H1 (cell line): ENCODE measurements around the gene MEF2C. TPM values are rescaled to one million over a fixed set of nuclear protein-coding genes. Genes with fewer than 3 reads are reported as not detected.

Experiments
- CTCF ChIA-PET: fragments of 300-600 bp; sonication (Branson Sonifier 250); formaldehyde crosslinking; loops from one replicate; lab custom pipeline; 2021; ENCODE audit not compliant: partially characterized antibody; lab: Charles Lee
- POLR2A ChIA-PET: fragments of 300-600 bp; sonication (Branson Sonifier 250); formaldehyde crosslinking; loops from one replicate; lab custom pipeline; 2021; ENCODE audit warnings: inconsistent platforms; ENCODE audit not compliant: partially characterized antibody; lab: Charles Lee
- DNase-seq, 2 experiments: peaks; one replicate each; pipeline versions ENCODE4 v3.0.0 to v3.0.0-alpha.2; 2010 to 2022; ENCODE audit warnings: low spot score in 2 of 2, low read depth in 1 of 2, mixed read lengths in 1 of 2
- FAIRE-seq: peaks from 2 replicates; lab custom pipeline; 2011; peaks lifted over from hg19 to GRCh38; lab: Jason Lieb, UNC
- H2AFZ ChIP-seq: 2 replicates; pipeline ENCODE4 v1.8.1; 2012; ENCODE audit warnings: low read length, inconsistent platforms
- H2AK5ac ChIP-seq: 2 replicates; pipeline ENCODE4 v1.6.1; 2013; ENCODE audit warnings: low read depth, low read length
- H2BK120ac ChIP-seq: replicated peaks from 2 replicates; pipeline ENCODE3; 2013; ENCODE audit warnings: low read depth, low read length, inconsistent platforms
- H2BK12ac ChIP-seq: 2 replicates; pipeline ENCODE4 v1.6.1; 2013; ENCODE audit warnings: low read depth, low read length
- H2BK15ac ChIP-seq: 2 replicates; pipeline ENCODE4 v1.6.1; 2013; ENCODE audit warnings: low read length
- H2BK20ac ChIP-seq: 2 replicates; pipeline ENCODE4 v1.6.1; 2013; ENCODE audit warnings: low read length
- H2BK5ac ChIP-seq: 2 replicates; pipeline ENCODE4 v1.6.1; 2013; ENCODE audit warnings: low read depth, low read length
- H3K14ac ChIP-seq: 2 replicates; pipeline ENCODE4 v1.6.1; 2013; ENCODE audit warnings: inconsistent platforms; ENCODE audit not compliant: insufficient read length
- H3K18ac ChIP-seq: 2 replicates; pipeline ENCODE4 v1.6.1; 2013; ENCODE audit warnings: low read length; ENCODE audit errors: extremely low read depth
- H3K23ac ChIP-seq: 2 replicates; pipeline ENCODE4 v1.6.1; 2013; ENCODE audit warnings: inconsistent platforms; ENCODE audit not compliant: insufficient read length
- H3K23me2 ChIP-seq: 2 replicates; pipeline ENCODE4 v1.6.1; 2013; ENCODE audit warnings: low read depth, low read length
- H3K27ac ChIP-seq: 2 replicates; pipeline ENCODE4 v1.6.1; 2011; ENCODE audit warnings: low read depth, low read length, inconsistent platforms
- H3K27me3 ChIP-seq, 4 experiments: replicated peaks in 1 of 4; 1 replicate in 1 of 4; 2 replicates in 3 of 4; pipeline versions ENCODE4 v1.6.1 to v1.8.1; 2011 to 2013; ENCODE audit warnings: low read length in 3 of 4, mild to moderate bottlenecking in 3 of 4, inconsistent platforms in 2 of 4, mixed read lengths in 2 of 4, moderate library complexity in 1 of 4; ENCODE audit not compliant: control insufficient read depth in 3 of 4, insufficient read depth in 3 of 4; ENCODE audit errors: extremely low read depth in 1 of 4
- H3K36me3 ChIP-seq, 4 experiments: 2 replicates each; pipeline versions ENCODE4 v1.6.1 to v1.8.1; 2011 to 2013; ENCODE audit warnings: mild to moderate bottlenecking in 4 of 4, low read length in 3 of 4, moderate library complexity in 2 of 4, control low read depth in 1 of 4, inconsistent platforms in 1 of 4; ENCODE audit not compliant: insufficient read depth in 4 of 4, control insufficient read depth in 2 of 4
- H3K4ac ChIP-seq: replicated peaks from 2 replicates; pipeline ENCODE3; 2013; ENCODE audit warnings: low read length, low read depth, mixed read lengths, inconsistent platforms; ENCODE audit not compliant: insufficient read length
- H3K4me1 ChIP-seq, 4 experiments: replicated peaks in 1 of 4; 1 replicate in 1 of 4; 2 replicates in 3 of 4; pipeline versions ENCODE4 v1.6.1 to v1.8.1; 2011 to 2013; ENCODE audit warnings: low read length in 3 of 4, inconsistent platforms in 2 of 4, mixed read lengths in 1 of 4; ENCODE audit not compliant: insufficient read depth in 4 of 4, control insufficient read depth in 3 of 4
- H3K4me2 ChIP-seq, 2 experiments: 2 replicates each; pipeline versions ENCODE4 v1.6.1 to v1.8.1; 2011 to 2013; ENCODE audit warnings: low read depth in 2 of 2, low read length in 2 of 2, control low read depth in 1 of 2, inconsistent platforms in 1 of 2, mild to moderate bottlenecking in 1 of 2; ENCODE audit not compliant: insufficient read depth in 1 of 2
- H3K4me3 ChIP-seq, 4 experiments: fragments of 200-600, 300-600 bp in 1 of 4; sonication (generic), shearing (Covaris generic), sonication (Bioruptor Twin) in 1 of 4; 2 replicates each; pipeline versions ENCODE4 v1.5.1 to v1.8.1; 2011 to 2016; ENCODE audit warnings: low read length in 4 of 4, low read depth in 3 of 4, control low read depth in 2 of 4, inconsistent platforms in 2 of 4, mild to moderate bottlenecking in 2 of 4, mixed read lengths in 1 of 4, moderate library complexity in 1 of 4; ENCODE audit not compliant: insufficient read depth in 2 of 4; ENCODE audit errors: extremely low read depth in 1 of 4
- H3K56ac ChIP-seq: replicated peaks from 2 replicates; pipeline ENCODE3; 2013; ENCODE audit warnings: low read depth, mild to moderate bottlenecking, mixed read lengths, low read length, inconsistent platforms; ENCODE audit not compliant: insufficient read length
- H3K79me1 ChIP-seq: 2 replicates; pipeline ENCODE4 v1.6.1; 2013; ENCODE audit warnings: low read depth, low read length, control low read depth
- H3K79me2 ChIP-seq, 2 experiments: 2 replicates each; pipeline versions ENCODE4 v1.6.1 to v1.8.1; 2012 to 2013; ENCODE audit warnings: low read length in 2 of 2, mild to moderate bottlenecking in 2 of 2, inconsistent platforms in 1 of 2; ENCODE audit not compliant: insufficient read depth in 2 of 2, control insufficient read depth in 1 of 2
- H3K9ac ChIP-seq, 4 experiments: replicated peaks in 1 of 4; 1 replicate in 1 of 4; 2 replicates in 3 of 4; pipeline versions ENCODE4 v1.6.1 to v1.8.1; 2011 to 2013; ENCODE audit warnings: low read depth in 3 of 4, low read length in 3 of 4, control low read depth in 2 of 4, mild to moderate bottlenecking in 2 of 4, moderate library complexity in 2 of 4, inconsistent platforms in 1 of 4; ENCODE audit errors: extremely low read depth in 1 of 4
- H3K9me3 ChIP-seq, 2 experiments: 2 replicates each; pipeline versions ENCODE4 v1.6.1 to v1.8.1; 2012 to 2013; ENCODE audit warnings: mild to moderate bottlenecking in 2 of 2, moderate library complexity in 2 of 2, control low read depth in 1 of 2, inconsistent platforms in 1 of 2, low read depth in 1 of 2, low read length in 1 of 2, mixed read lengths in 1 of 2; ENCODE audit not compliant: insufficient read depth in 2 of 2
- H4K20me1 ChIP-seq, 2 experiments: replicated peaks in 1 of 2; 2 replicates each; pipeline versions ENCODE3 to v1.8.1; 2011 to 2013; ENCODE audit warnings: inconsistent platforms in 2 of 2, low read length in 2 of 2, mild to moderate bottlenecking in 1 of 2; ENCODE audit not compliant: insufficient read depth in 2 of 2, control insufficient read depth in 1 of 2
- H4K5ac ChIP-seq: 2 replicates; pipeline ENCODE4 v1.6.1; 2013; ENCODE audit warnings: low read length, low read depth, mixed read lengths, inconsistent platforms; ENCODE audit not compliant: insufficient read length
- H4K8ac ChIP-seq: 2 replicates; pipeline ENCODE4 v1.8.0; 2013; ENCODE audit warnings: mild to moderate bottlenecking, moderate library complexity, low read length, inconsistent platforms; ENCODE audit not compliant: insufficient read depth; ENCODE audit errors: extremely low read depth
- H4K91ac ChIP-seq: replicated peaks from 2 replicates; pipeline ENCODE3; 2013; ENCODE audit warnings: low read length, mixed read lengths, inconsistent platforms; ENCODE audit not compliant: insufficient read length
- HDAC2 ChIP-seq, 2 experiments: fragments of 300-600 bp in 1 of 2; sonication (generic) in 1 of 2; IDR thresholded peaks; 2 replicates each; pipeline ENCODE4 v1.6.1; 2011 to 2012; ENCODE audit warnings: low read depth in 2 of 2, low read length in 2 of 2, mild to moderate bottlenecking in 2 of 2, moderate library complexity in 2 of 2, borderline replicate concordance in 1 of 2, inconsistent platforms in 1 of 2
- KDM1A ChIP-seq: fragments of 200-600, 300-600 bp; sonication (generic); IDR thresholded peaks from 2 replicates; pipeline ENCODE4 v1.7.1; 2016; ENCODE audit warnings: mild to moderate bottlenecking, low read length, borderline replicate concordance
- KDM4A ChIP-seq: IDR thresholded peaks from one replicate; pipeline ENCODE4 v1.7.1; 2012; ENCODE audit warnings: low read depth, mild to moderate bottlenecking, moderate library complexity, low read length, inconsistent platforms; ENCODE audit not compliant: severe bottlenecking
- MAFK ChIP-seq: IDR thresholded peaks from 2 replicates; pipeline ENCODE4 v1.6.1; 2012; ENCODE audit warnings: low read depth, mild to moderate bottlenecking, improper control_type of control experiment, low read length
- PHF8 ChIP-seq: fragments of 200-600 bp; sonication (generic); conservative IDR thresholded peaks from 2 replicates; pipeline ENCODE4 v1.7.1; 2012; ENCODE audit warnings: low read depth, mild to moderate bottlenecking, inconsistent platforms, low read length, moderate library complexity
- POLR2AphosphoS5 ChIP-seq: IDR thresholded peaks from 2 replicates; pipeline ENCODE4 v1.6.1; 2011; ENCODE audit warnings: low read depth, low read length
- POU5F1 ChIP-seq: IDR thresholded peaks from 2 replicates; pipeline ENCODE4 v1.6.1; 2011; ENCODE audit warnings: low read depth, mild to moderate bottlenecking, low read length, moderate library complexity
- RNF2 ChIP-seq: fragments of 200-900, 300-1000 bp; sonication (generic); IDR thresholded peaks from 2 replicates; pipeline ENCODE4 v1.7.1; 2016; ENCODE audit warnings: borderline replicate concordance, low read depth, mild to moderate bottlenecking, antibody characterized with exemption, low read length; ENCODE audit not compliant: poor library complexity, severe bottlenecking; ENCODE audit errors: missing control alignments
- TEAD4 ChIP-seq: IDR thresholded peaks from 2 replicates; pipeline ENCODE4 v1.6.1; 2012; ENCODE audit warnings: low read depth, low read length, inconsistent platforms, mixed read lengths
- WGBS, 2 experiments: shearing (Covaris generic) in 1 of 2; methylation state at CpG; one replicate each; pipeline versions ENCODE4 v1.1.6 to v1.1.7; 2013 to 2015; ENCODE audit warnings: low lambda C conversion rate in 2 of 2, mixed read lengths in 2 of 2, inconsistent platforms in 1 of 2, low coverage in 1 of 2, missing lambda C conversion rate in 1 of 2; ENCODE audit not compliant: insufficient replicate concordance in 2 of 2, insufficient coverage in 1 of 2, insufficient read length in 1 of 2; ENCODE audit errors: extremely low coverage in 1 of 2, missing lambda C conversion rate in 1 of 2; 5-methylcytosine and 5-hydroxymethylcytosine counted together
- polyA plus RNA-seq, 7 experiments: library from polyadenylated mRNA; depleted of rRNA in 3 of 7; stranded (reverse) in 5 of 7; unstranded in 2 of 7; fragments of >200 nt in 5 of 7; fragments of 200-250 nt in 2 of 7; gene quantifications; 1 replicate in 5 of 7; 2 replicates in 1 of 7; 4 replicates in 1 of 7; pipeline versions ENCODE4 v1.2.1 to v1.2.3, GENCODE V29; 2011 to 2013; ENCODE audit warnings: missing spikeins in 2 of 7, mixed read lengths in 2 of 7
- total RNA-seq: library from RNA; stranded (reverse); fragmentation: NEBNext Ultra II Directional; extraction: Animal tissue kit (Norgen Biotek cat#: 25700); gene quantifications from 2 replicates; pipeline ENCODE4 v1.2.1, GENCODE V29; 2021
- TF ChIP-seq, protein P1 (sequence below): IDR thresholded peaks from 2 replicates; pipeline ENCODE4 v1.6.1; 2011; ENCODE audit warnings: low read depth, mild to moderate bottlenecking, low read length; ENCODE audit not compliant: insufficient read depth
- TF ChIP-seq, protein P2 (sequence below): IDR thresholded peaks from 2 replicates; pipeline ENCODE4 v1.6.1; 2011; ENCODE audit warnings: low read length, improper control_type of control experiment
- TF ChIP-seq, protein P3 (sequence below): IDR thresholded peaks from 2 replicates; pipeline ENCODE4 v1.6.1; 2012; ENCODE audit warnings: inconsistent platforms

The MEF2C gene
- total and polyA plus RNA-seq, 2 of the 8 experiments (the other 6 are each of a cell fraction or from before 2014, with no cell fraction given) = 0.59 to 0.99 TPM

- WGBS, 2 experiments = 90% methylated on average over 1 of the region's 1 CpG; no CpG with 5 or more reads in 1 of the 2 experiments
- no peak overlapping the region for H4K8ac ChIP-seq
- TF ChIP-seq MAFK (no peak), RNF2 (no peak), KDM1A (no peak), TEAD4 (no peak), PHF8 (no peak), HDAC2 (IDR thresholded peaks at IDR 0.05; ENCODE audit: borderline replicate concordance in 1 of 2, low read depth in 2 of 2, low read length in 2 of 2) (no peak), POU5F1 (no peak), POLR2AphosphoS5 (no peak), KDM4A (no peak)
- TF ChIP-seq, protein P1, sequence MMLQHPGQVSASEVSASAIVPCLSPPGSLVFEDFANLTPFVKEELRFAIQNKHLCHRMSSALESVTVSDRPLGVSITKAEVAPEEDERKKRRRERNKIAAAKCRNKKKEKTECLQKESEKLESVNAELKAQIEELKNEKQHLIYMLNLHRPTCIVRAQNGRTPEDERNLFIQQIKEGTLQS = no peak
- TF ChIP-seq, protein P2, sequence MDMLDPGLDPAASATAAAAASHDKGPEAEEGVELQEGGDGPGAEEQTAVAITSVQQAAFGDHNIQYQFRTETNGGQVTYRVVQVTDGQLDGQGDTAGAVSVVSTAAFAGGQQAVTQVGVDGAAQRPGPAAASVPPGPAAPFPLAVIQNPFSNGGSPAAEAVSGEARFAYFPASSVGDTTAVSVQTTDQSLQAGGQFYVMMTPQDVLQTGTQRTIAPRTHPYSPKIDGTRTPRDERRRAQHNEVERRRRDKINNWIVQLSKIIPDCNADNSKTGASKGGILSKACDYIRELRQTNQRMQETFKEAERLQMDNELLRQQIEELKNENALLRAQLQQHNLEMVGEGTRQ = no peak
- TF ChIP-seq, protein P3, sequence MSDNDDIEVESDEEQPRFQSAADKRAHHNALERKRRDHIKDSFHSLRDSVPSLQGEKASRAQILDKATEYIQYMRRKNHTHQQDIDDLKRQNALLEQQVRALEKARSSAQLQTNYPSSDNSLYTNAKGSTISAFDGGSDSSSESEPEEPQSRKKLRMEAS = no peak
Observed at GRCh38 chr5:88831816-88832215, 51.2 kb downstream of the MEF2C start.

More at GRCh38 chr5:88831816-88832215, 51.2 kb downstream of the MEF2C start:
- no peak overlapping the region for H4K5ac ChIP-seq
- no peaks in the 10 kb centered on the region for H3K23me2 ChIP-seq
- POLR2A ChIA-PET = no interaction called here
- H2BK15ac ChIP-seq = no peak overlapping the region
- H2BK12ac ChIP-seq = no peak overlapping the region
- no peak overlapping the region for H3K56ac ChIP-seq
- no peak overlapping the region for H2AK5ac ChIP-seq
- H3K4me2 ChIP-seq = no peak overlapping the region
- no peak for DNase-seq
- H3K18ac ChIP-seq = no peak overlapping the region
- H2BK120ac ChIP-seq = no peak overlapping the region
- no peak overlapping the region for H3K4me3 ChIP-seq
- H3K79me1 ChIP-seq = no peaks in the 10 kb centered on the region
- H3K4ac ChIP-seq = no peak overlapping the region
- H3K23ac ChIP-seq = no peak overlapping the region
- H3K27me3 ChIP-seq = no peaks in the 10 kb centered on the region
- H3K14ac ChIP-seq = no peak overlapping the region
- no peak overlapping the region for H4K91ac ChIP-seq
- H4K20me1 ChIP-seq = no peaks in the 10 kb centered on the region
- CTCF ChIA-PET = no interaction called here
- H3K36me3 ChIP-seq = no peaks in the 10 kb centered on the region
- no peak overlapping the region for H3K27ac ChIP-seq
- no peak overlapping the region for H2BK5ac ChIP-seq
- H2BK20ac ChIP-seq = no peak overlapping the region
- FAIRE-seq = no peak
- H3K79me2 ChIP-seq = no peaks in the 10 kb centered on the region
- H2AFZ ChIP-seq = no peak overlapping the region
- no peaks in the 10 kb centered on the region for H3K9me3 ChIP-seq
- H3K9ac ChIP-seq = no peak overlapping the region
- H3K4me1 ChIP-seq = peaks cover 0 to 8% (median 6%) of the 10 kb centered on the region in 4 experiments; a peak in 5 of 7 replicates
